A549 (cell line): Measurements from ENCODE around the gene WDFY2. TPM values are rescaled to one million over a fixed set of nuclear protein-coding genes. Genes with fewer than 3 reads are reported as not detected.

Source experiments
- ATAC-seq, 2 experiments: fragments of 200-7000 bp in 1 of 2; fragments of >200 bp in 1 of 2; cut with Nextera tagmentation in 1 of 2; cut with Tn5 transposase in 1 of 2; 3 replicates each; pipeline versions ENCODE4 v1.8.0 to v1.9.1; 2018 to 2020; ENCODE audit warnings: mild to moderate bottlenecking in 1 of 2, moderate library complexity in 1 of 2
- CTCF ChIA-PET: fragments of 300-600 bp; sonication (Branson Sonifier 250); formaldehyde crosslinking; extraction: SDS; loops from one replicate; lab custom pipeline; 2021; ENCODE audit warnings: antibody characterized with exemption, inconsistent platforms; lab: Yijun Ruan, JAX
- POLR2A ChIA-PET: fragments of 350-600 bp; formaldehyde crosslinking; extraction: SDS; loops from one replicate; lab custom pipeline; 2021; ENCODE audit warnings: antibody characterized with exemption, inconsistent platforms; lab: Yijun Ruan, JAX
- DNase-seq, 2 experiments: peaks; one replicate each; pipeline versions ENCODE4 v3.0.0 to v3.0.0-alpha.2; 2011 to 2016; ENCODE audit warnings: low read depth in 1 of 2, low spot score in 1 of 2
- FAIRE-seq: peaks from 2 replicates; lab custom pipeline; 2011; peaks lifted over from hg19 to GRCh38; lab: Jason Lieb, UNC
- H3K27ac ChIP-seq, 2 experiments: fragments of >200 bp; sonication (Bioruptor Twin); formaldehyde crosslinking; 3 replicates each; pipeline ENCODE4 v1.5.1; 2016 to 2017
- H3K4me1 ChIP-seq: fragments of >200 bp; sonication (Bioruptor Twin); formaldehyde crosslinking; 3 replicates; pipeline ENCODE4 v1.6.1; 2016
- H3K4me2 ChIP-seq: fragments of >200 bp; sonication (Bioruptor Twin); formaldehyde crosslinking; 3 replicates; pipeline ENCODE4 v1.6.1; 2016
- H3K4me3 ChIP-seq: fragments of >200 bp; sonication (Bioruptor Twin); formaldehyde crosslinking; 3 replicates; pipeline ENCODE4 v1.5.1; 2016
- H3K9me3 ChIP-seq: fragments of >200 bp; sonication (Bioruptor Twin); formaldehyde crosslinking; 3 replicates; pipeline ENCODE4 v1.6.1; 2016
- ATOH8 ChIP-seq: fragments of 250-450 bp; sonication (Bioruptor Pico); IDR thresholded peaks from 2 replicates; pipeline ENCODE4 v1.5.0; 2020; ENCODE audit warnings: low read depth, mild to moderate bottlenecking, moderate library complexity
- BCL3 ChIP-seq: fragments of >200 bp; sonication (Bioruptor Twin); formaldehyde crosslinking; IDR thresholded peaks from 3 replicates; pipeline ENCODE4 v1.6.1; 2016
- BHLHE40 ChIP-seq: IDR thresholded peaks from 2 replicates; pipeline ENCODE4 v1.6.1; 2012; ENCODE audit warnings: low read depth, low read length, inconsistent platforms
- CBX2 ChIP-seq: fragments of 200-600 bp; sonication (generic); IDR thresholded peaks from 2 replicates; pipeline ENCODE4 v1.6.1; 2016; ENCODE audit warnings: low read depth, mild to moderate bottlenecking, borderline replicate concordance
- CBX8 ChIP-seq: fragments of 200-600 bp; sonication (generic); IDR thresholded peaks from 2 replicates; pipeline ENCODE4 v1.6.1; 2016
- CEBPB ChIP-seq, 2 experiments: fragments of >200 bp in 1 of 2; sonication (Bioruptor Twin) in 1 of 2; formaldehyde crosslinking in 1 of 2; IDR thresholded peaks; 2 replicates each; pipeline ENCODE4 v1.6.1; 2012 to 2016
- E2F6 ChIP-seq: IDR thresholded peaks from 2 replicates; pipeline ENCODE4 v1.6.1; 2012; ENCODE audit warnings: low read depth, borderline replicate concordance
- EHMT2 ChIP-seq: fragments of 200-600 bp; sonication (generic); IDR thresholded peaks from 2 replicates; pipeline ENCODE4 v1.6.1; 2016; ENCODE audit warnings: antibody characterized with exemption, low read depth, mild to moderate bottlenecking, moderate library complexity
- ELK1 ChIP-seq: fragments of 150-350 bp; IDR thresholded peaks from 2 replicates; pipeline ENCODE4 v1.6.1; 2014; ENCODE audit warnings: low read depth, mild to moderate bottlenecking, low read length
- EP300 ChIP-seq, 2 experiments: fragments of >200 bp; sonication (Bioruptor Twin); formaldehyde crosslinking; IDR thresholded peaks; 2 replicates in 1 of 2; 3 replicates in 1 of 2; pipeline ENCODE4 v1.6.1; 2016 to 2017
- FOSB ChIP-seq: fragments of 250-450 bp; sonication (Bioruptor Pico); IDR thresholded peaks from 2 replicates; pipeline ENCODE4 v1.5.0; 2020; ENCODE audit warnings: mild to moderate bottlenecking, moderate library complexity
- FOSL2 ChIP-seq, 2 experiments: fragments of 450-650 bp in 1 of 2; fragments of >200 bp in 1 of 2; sonication (Bioruptor Twin) in 1 of 2; formaldehyde crosslinking; IDR thresholded peaks; 2 replicates each; pipeline versions ENCODE4 v1.5.0 to v1.6.1; 2016 to 2020; ENCODE audit warnings: mild to moderate bottlenecking in 1 of 2, moderate library complexity in 1 of 2
- FOXS1 ChIP-seq: fragments of 250-450 bp; sonication (Bioruptor Pico); IDR thresholded peaks from 2 replicates; pipeline ENCODE4 v1.5.0; 2020; ENCODE audit warnings: mild to moderate bottlenecking, moderate library complexity
- GATA3 ChIP-seq: IDR thresholded peaks from 2 replicates; pipeline ENCODE4 v1.6.1; 2012; ENCODE audit warnings: borderline replicate concordance
- HDAC2 ChIP-seq: fragments of 200-600 bp; sonication (generic); IDR thresholded peaks from 2 replicates; pipeline ENCODE4 v1.6.1; 2016
- HOXB5 ChIP-seq: fragments of 250-450 bp; sonication (Bioruptor Pico); IDR thresholded peaks from 2 replicates; pipeline ENCODE4 v1.5.0; 2020; ENCODE audit warnings: mild to moderate bottlenecking, moderate library complexity
- JUN ChIP-seq, 2 experiments: fragments of >200 bp; sonication (Bioruptor Twin); formaldehyde crosslinking; IDR thresholded peaks; 2 replicates in 1 of 2; 3 replicates in 1 of 2; pipeline ENCODE4 v1.6.1; 2016 to 2017
- JUNB ChIP-seq: fragments of >200 bp; sonication (Bioruptor Twin); formaldehyde crosslinking; IDR thresholded peaks from 2 replicates; pipeline ENCODE4 v1.6.1; 2016
- MYC ChIP-seq: IDR thresholded peaks from 2 replicates; pipeline ENCODE4 v1.6.1; 2012; ENCODE audit warnings: mild to moderate bottlenecking, inconsistent platforms, low read length, improper control_type of control experiment, borderline replicate concordance
- NPAS2 ChIP-seq: fragments of 250-450 bp; sonication (Bioruptor Pico); IDR thresholded peaks from 2 replicates; pipeline ENCODE4 v1.8.0; 2022; ENCODE audit warnings: mild to moderate bottlenecking, moderate library complexity, borderline replicate concordance
- NR3C1 ChIP-seq: fragments of >200 bp; sonication (Bioruptor Twin); formaldehyde crosslinking; IDR thresholded peaks from 3 replicates; pipeline ENCODE4 v1.6.1; 2017
- POLR2AphosphoS2 ChIP-seq: conservative IDR thresholded peaks from 2 replicates; pipeline ENCODE4 v1.6.1; 2012; ENCODE audit warnings: low read length, improper control_type of control experiment, inconsistent platforms
- RCOR1 ChIP-seq: fragments of 150-350 bp; IDR thresholded peaks from 2 replicates; pipeline ENCODE4 v1.6.1; 2014; ENCODE audit warnings: antibody characterized with exemption, low read length, low read depth
- REST ChIP-seq: fragments of 200-600 bp; sonication (generic); IDR thresholded peaks from 2 replicates; pipeline ENCODE4 v1.6.1; 2016; ENCODE audit warnings: antibody characterized with exemption, mild to moderate bottlenecking, moderate library complexity
- RFX5 ChIP-seq: fragments of 450-650 bp; IDR thresholded peaks from 2 replicates; pipeline ENCODE4 v1.7.1; 2014; ENCODE audit warnings: antibody characterized with exemption, mild to moderate bottlenecking, moderate library complexity
- SMC3 ChIP-seq: fragments of >200 bp; sonication (Bioruptor Twin); formaldehyde crosslinking; IDR thresholded peaks from 3 replicates; pipeline ENCODE4 v1.6.1; 2018; ENCODE audit warnings: inconsistent platforms
- TFCP2L1 ChIP-seq: fragments of 250-450 bp; sonication (Bioruptor Pico); IDR thresholded peaks from 2 replicates; pipeline ENCODE4 v1.5.0; 2021; ENCODE audit warnings: mild to moderate bottlenecking
- USF2 ChIP-seq: fragments of 450-650 bp; IDR thresholded peaks from 2 replicates; pipeline ENCODE4 v1.6.1; 2014; ENCODE audit warnings: antibody characterized with exemption
- WGBS: methylation state at CpG from one replicate; pipeline ENCODE4 v1.1.6; 2017; ENCODE audit errors: missing lambda C conversion rate; 5-methylcytosine and 5-hydroxymethylcytosine counted together
- polyA plus RNA-seq, 4 experiments: library from polyadenylated mRNA; depleted of rRNA in 3 of 4; stranded (reverse); fragments of >200 nt; fragmentation: RNase III in 1 of 4; extraction: RNeasy Plus Mini Kit Qiagen cat#74134 plus additional on column Dnase treatment in 1 of 4; gene quantifications; 2 replicates in 3 of 4; 3 replicates in 1 of 4; pipeline ENCODE4 v1.2.3, GENCODE V29; 2011 to 2017

Gene WDFY2
- polyA plus RNA-seq, 2 of the 4 experiments (the other 2 are of a cell fraction): 5.2 to 8.5 TPM

GRCh38 chr13:51659276-51660127 is 75.2 kb downstream of the WDFY2 start:
- 78% methylated on average over 6 of the region's 6 CpGs for WGBS
- Histone ChIP-seq H3K4me2 (no peak overlapping the region), H3K27ac (no peak overlapping the region), H3K9me3 (no peaks in the 10 kb centered on the region), H3K4me1 (peaks cover 25% of the 10 kb centered on the region), H3K4me3 (no peak overlapping the region)
- ATAC-seq (no peak), DNase-seq (no peak), FAIRE-seq (no peak)
- CTCF ChIA-PET: no interaction called here
- POLR2A ChIA-PET: no interaction called here
- no peak for TF ChIP-seq TFCP2L1
- TF ChIP-seq POLR2AphosphoS2: no peak
- no peak for TF ChIP-seq RFX5
- TF ChIP-seq JUNB: no peak
- TF ChIP-seq FOSB (CRISPR knock-in tag): no peak
- TF ChIP-seq HDAC2: no peak
- TF ChIP-seq CEBPB (IDR thresholded peaks at IDR 0.05): no peak
- TF ChIP-seq ATOH8 (CRISPR knock-in tag): no peak
- no peak for TF ChIP-seq FOXS1 (CRISPR knock-in tag)
- TF ChIP-seq JUN (IDR thresholded peaks at IDR 0.05): no peak
- no peak for TF ChIP-seq EP300 (IDR thresholded peaks at IDR 0.05)
- no peak for TF ChIP-seq CBX8
- TF ChIP-seq MYC: no peak
- TF ChIP-seq FOSL2 (IDR thresholded peaks at IDR 0.05): no peak
- no peak for TF ChIP-seq FOSL2 (CRISPR knock-in tag; IDR thresholded peaks at IDR 0.05)
- TF ChIP-seq NR3C1: no peak
- TF ChIP-seq EHMT2: no peak
- no peak for TF ChIP-seq GATA3

GRCh38 chr13:51660813-51661212 is 76.6 kb downstream of the WDFY2 start:
- CTCF ChIA-PET: no interaction called here
- Histone ChIP-seq H3K4me3 (no peak overlapping the region), H3K4me2 (no peak overlapping the region), H3K9me3 (no peaks in the 10 kb centered on the region)
- ATAC-seq (no peak), FAIRE-seq (no peak)
- TF ChIP-seq SMC3 (no peak), USF2 (no peak), E2F6 (no peak), BCL3 (no peak), RCOR1 (no peak), JUNB (no peak), HOXB5 (CRISPR knock-in tag) (no peak), CBX2 (no peak), NR3C1 (no peak), FOSB (CRISPR knock-in tag) (no peak), ELK1 (no peak), REST (no peak), NPAS2 (CRISPR knock-in tag) (no peak), GATA3 (no peak), BHLHE40 (no peak)
- TF ChIP-seq, all 56 proteins: peak for 0
- Histone ChIP-seq H3K4me1 (peaks cover 38% of the 10 kb centered on the region), H3K27ac (no peak overlapping the region)
- DNase-seq: no peak
- 85% methylated on average over 1 of the region's 1 CpG for WGBS
- POLR2A ChIA-PET: no interaction called here
